AG08395 (cell line): ENCODE data around the gene AHDC1.
"Not testable (repeated sequence)": the region's sequence is repeated elsewhere in the genome, so short reads cannot be mapped to it uniquely, and the experiment has no call there.

ENCODE experiments used
- DNase-seq: peaks from one replicate; pipeline ENCODE4 v3.0.0; 2012; ENCODE audit warnings: mixed read lengths, low spot score

AHDC1 gene

GRCh38 chr1:27551170-27551952, 52.6 kb downstream of the AHDC1 start:
- DNase-seq: no peak

GRCh38 chr1:27550510-27551169, 53.3 kb downstream of the AHDC1 start:
- no peak for DNase-seq

- no peak for DNase-seq
Observed at GRCh38 chr1:27549807-27550408, 54.0 kb downstream of the AHDC1 start.

- no peak for DNase-seq
Observed at GRCh38 chr1:27548858-27549719, 54.9 kb downstream of the AHDC1 start.

GRCh38 chr1:27548136-27548853, 55.6 kb downstream of the AHDC1 start:
- DNase-seq: no peak

- DNase-seq: no peak
Observed at GRCh38 chr1:27547220-27548116, 56.5 kb downstream of the AHDC1 start.

GRCh38 chr1:27545876-27546275, 58.1 kb downstream of the AHDC1 start:
- DNase-seq: no peak

GRCh38 chr1:27545271-27545670, 58.7 kb downstream of the AHDC1 start:
- DNase-seq: peak; percentile 89

- no peak for DNase-seq
Observed at GRCh38 chr1:27544834-27545233, 59.1 kb downstream of the AHDC1 start.

GRCh38 chr1:27543284-27543683, 60.7 kb downstream of the AHDC1 start:
- no peak for DNase-seq

GRCh38 chr1:27542463-27543273, 61.3 kb downstream of the AHDC1 start:
- DNase-seq: no peak

GRCh38 chr1:27539901-27540861, 63.8 kb downstream of the AHDC1 start:
- DNase-seq: peak; percentile 87

- peak; percentile 79 for DNase-seq
Observed at GRCh38 chr1:27538793-27539192, 65.2 kb downstream of the AHDC1 start.

- DNase-seq: not testable (repeated sequence)
Observed at GRCh38 chr1:27538305-27538676, 65.7 kb downstream of the AHDC1 start.

- DNase-seq: peak; percentile 86
Observed at GRCh38 chr1:27536767-27537166, 67.2 kb downstream of the AHDC1 start.

- DNase-seq: no peak
Observed at GRCh38 chr1:27536010-27536757, 67.8 kb downstream of the AHDC1 start.

- no peak for DNase-seq
Observed at GRCh38 chr1:27535386-27535785, 68.6 kb downstream of the AHDC1 start.
